A549 (cell line): Measurements from ENCODE around the gene CITED2. TPM values are rescaled to one million over a fixed set of nuclear protein-coding genes. Genes with fewer than 3 reads are reported as not detected.
A peak's percentile ranks its signal among the peaks of the same experiment; 100 is the strongest.

Source experiments
- ATAC-seq, 2 experiments: fragments of 200-7000 bp in 1 of 2; fragments of >200 bp in 1 of 2; cut with Nextera tagmentation in 1 of 2; cut with Tn5 transposase in 1 of 2; 3 replicates each; pipeline versions ENCODE4 v1.8.0 to v1.9.1; 2018 to 2020; ENCODE audit warnings: mild to moderate bottlenecking in 1 of 2, moderate library complexity in 1 of 2
- CTCF ChIA-PET: fragments of 300-600 bp; sonication (Branson Sonifier 250); formaldehyde crosslinking; extraction: SDS; loops from one replicate; lab custom pipeline; 2021; ENCODE audit warnings: antibody characterized with exemption, inconsistent platforms; lab: Yijun Ruan, JAX
- POLR2A ChIA-PET: fragments of 350-600 bp; formaldehyde crosslinking; extraction: SDS; loops from one replicate; lab custom pipeline; 2021; ENCODE audit warnings: antibody characterized with exemption, inconsistent platforms; lab: Yijun Ruan, JAX
- DNase-seq, 2 experiments: peaks; one replicate each; pipeline versions ENCODE4 v3.0.0 to v3.0.0-alpha.2; 2011 to 2016; ENCODE audit warnings: low read depth in 1 of 2, low spot score in 1 of 2
- FAIRE-seq: peaks from 2 replicates; lab custom pipeline; 2011; peaks lifted over from hg19 to GRCh38; lab: Jason Lieb, UNC
- H3K27ac ChIP-seq, 2 experiments: fragments of >200 bp; sonication (Bioruptor Twin); formaldehyde crosslinking; 3 replicates each; pipeline ENCODE4 v1.5.1; 2016 to 2017
- H3K4me1 ChIP-seq: fragments of >200 bp; sonication (Bioruptor Twin); formaldehyde crosslinking; 3 replicates; pipeline ENCODE4 v1.6.1; 2016
- H3K4me2 ChIP-seq: fragments of >200 bp; sonication (Bioruptor Twin); formaldehyde crosslinking; 3 replicates; pipeline ENCODE4 v1.6.1; 2016
- H3K4me3 ChIP-seq: fragments of >200 bp; sonication (Bioruptor Twin); formaldehyde crosslinking; 3 replicates; pipeline ENCODE4 v1.5.1; 2016
- H3K9me3 ChIP-seq: fragments of >200 bp; sonication (Bioruptor Twin); formaldehyde crosslinking; 3 replicates; pipeline ENCODE4 v1.6.1; 2016
- ATOH8 ChIP-seq: fragments of 250-450 bp; sonication (Bioruptor Pico); IDR thresholded peaks from 2 replicates; pipeline ENCODE4 v1.5.0; 2020; ENCODE audit warnings: low read depth, mild to moderate bottlenecking, moderate library complexity
- BHLHE40 ChIP-seq: IDR thresholded peaks from 2 replicates; pipeline ENCODE4 v1.6.1; 2012; ENCODE audit warnings: low read depth, low read length, inconsistent platforms
- CHD2 ChIP-seq: fragments of 150-350 bp; IDR thresholded peaks from 2 replicates; pipeline ENCODE4 v1.6.1; 2014; ENCODE audit warnings: low read length; ENCODE audit not compliant: partially characterized antibody
- FOXS1 ChIP-seq: fragments of 250-450 bp; sonication (Bioruptor Pico); IDR thresholded peaks from 2 replicates; pipeline ENCODE4 v1.5.0; 2020; ENCODE audit warnings: mild to moderate bottlenecking, moderate library complexity
- GATA3 ChIP-seq: IDR thresholded peaks from 2 replicates; pipeline ENCODE4 v1.6.1; 2012; ENCODE audit warnings: borderline replicate concordance
- JUN ChIP-seq, 2 experiments: fragments of >200 bp; sonication (Bioruptor Twin); formaldehyde crosslinking; IDR thresholded peaks; 2 replicates in 1 of 2; 3 replicates in 1 of 2; pipeline ENCODE4 v1.6.1; 2016 to 2017
- JUNB ChIP-seq: fragments of >200 bp; sonication (Bioruptor Twin); formaldehyde crosslinking; IDR thresholded peaks from 2 replicates; pipeline ENCODE4 v1.6.1; 2016
- MAX ChIP-seq: IDR thresholded peaks from 2 replicates; pipeline ENCODE4 v1.6.1; 2012
- MYC ChIP-seq: IDR thresholded peaks from 2 replicates; pipeline ENCODE4 v1.6.1; 2012; ENCODE audit warnings: mild to moderate bottlenecking, inconsistent platforms, low read length, improper control_type of control experiment, borderline replicate concordance
- PHF8 ChIP-seq: fragments of 200-600 bp; sonication (generic); IDR thresholded peaks from 2 replicates; pipeline ENCODE4 v1.6.1; 2016; ENCODE audit warnings: low read depth, mild to moderate bottlenecking, antibody characterized with exemption, moderate library complexity, borderline replicate concordance
- POLR2A ChIP-seq: IDR thresholded peaks from 2 replicates; pipeline ENCODE4 v1.6.1; 2012; ENCODE audit warnings: mild to moderate bottlenecking, low read length
- RAD21 ChIP-seq, 2 experiments: fragments of >200 bp in 1 of 2; sonication (Bioruptor Twin) in 1 of 2; formaldehyde crosslinking in 1 of 2; IDR thresholded peaks in 1 of 2; conservative IDR thresholded peaks in 1 of 2; 2 replicates in 1 of 2; 3 replicates in 1 of 2; pipeline ENCODE4 v1.6.1; 2012 to 2018; ENCODE audit warnings: inconsistent platforms in 1 of 2
- REST ChIP-seq: fragments of 200-600 bp; sonication (generic); IDR thresholded peaks from 2 replicates; pipeline ENCODE4 v1.6.1; 2016; ENCODE audit warnings: antibody characterized with exemption, mild to moderate bottlenecking, moderate library complexity
- RNF2 ChIP-seq: fragments of 200-600 bp; sonication (generic); IDR thresholded peaks from 2 replicates; pipeline ENCODE4 v1.6.1; 2016; ENCODE audit warnings: low read depth, mild to moderate bottlenecking, antibody characterized with exemption, moderate library complexity, borderline replicate concordance
- SMC3 ChIP-seq: fragments of >200 bp; sonication (Bioruptor Twin); formaldehyde crosslinking; IDR thresholded peaks from 3 replicates; pipeline ENCODE4 v1.6.1; 2018; ENCODE audit warnings: inconsistent platforms
- TFCP2L1 ChIP-seq: fragments of 250-450 bp; sonication (Bioruptor Pico); IDR thresholded peaks from 2 replicates; pipeline ENCODE4 v1.5.0; 2021; ENCODE audit warnings: mild to moderate bottlenecking
- ZNF302 ChIP-seq: fragments of 250-450 bp; sonication (Bioruptor Pico); IDR thresholded peaks from 2 replicates; pipeline ENCODE4 v1.9.0; 2021; ENCODE audit warnings: inconsistent platforms, mild to moderate bottlenecking, moderate library complexity
- WGBS: methylation state at CpG from one replicate; pipeline ENCODE4 v1.1.6; 2017; ENCODE audit errors: missing lambda C conversion rate; 5-methylcytosine and 5-hydroxymethylcytosine counted together
- polyA minus RNA-seq: library from RNA; depleted of rRNA, polyadenylated mRNA; stranded (reverse); fragments of >200 nt; gene quantifications from 2 replicates; pipeline ENCODE4 v1.2.3, GENCODE V29; 2011; rRNA and poly(A)+ RNA removed
- polyA plus RNA-seq, 4 experiments: library from polyadenylated mRNA; depleted of rRNA in 3 of 4; stranded (reverse); fragments of >200 nt; fragmentation: RNase III in 1 of 4; extraction: RNeasy Plus Mini Kit Qiagen cat#74134 plus additional on column Dnase treatment in 1 of 4; gene quantifications; 2 replicates in 3 of 4; 3 replicates in 1 of 4; pipeline ENCODE4 v1.2.3, GENCODE V29; 2011 to 2017
- TF ChIP-seq, protein P1 (sequence below): IDR thresholded peaks from 2 replicates; pipeline ENCODE4 v1.6.1; 2012
- TF ChIP-seq, protein P2 (sequence below): fragments of >200 bp; sonication (Bioruptor Twin); formaldehyde crosslinking; IDR thresholded peaks from 3 replicates; pipeline ENCODE4 v1.6.1; 2016
- TF ChIP-seq, protein P3 (sequence below): IDR thresholded peaks from 2 replicates; pipeline ENCODE4 v1.6.1; 2012; ENCODE audit warnings: low read depth, borderline replicate concordance

Gene CITED2
- polyA plus RNA-seq (2011; rRNA removed) (7.1 and 9.3 TPM in 2 replicates), polyA plus RNA-seq (2017; fragmentation: RNase III; extraction: RNeasy Plus Mini Kit Qiagen cat#74134 plus additional on column Dnase treatment) (6.4 to 8.2 TPM (median 6.8 TPM) in 3 replicates), polyA minus RNA-seq (2.7 and 3.6 TPM in 2 replicates)
- polyA plus RNA-seq (2012; cell fraction: cytosol; rRNA removed) = 14.4 and 21.3 TPM in 2 replicates
- 24.4 and 38.8 TPM in 2 replicates for polyA plus RNA-seq (2012; cell fraction: nucleus; rRNA removed)

DNA sequence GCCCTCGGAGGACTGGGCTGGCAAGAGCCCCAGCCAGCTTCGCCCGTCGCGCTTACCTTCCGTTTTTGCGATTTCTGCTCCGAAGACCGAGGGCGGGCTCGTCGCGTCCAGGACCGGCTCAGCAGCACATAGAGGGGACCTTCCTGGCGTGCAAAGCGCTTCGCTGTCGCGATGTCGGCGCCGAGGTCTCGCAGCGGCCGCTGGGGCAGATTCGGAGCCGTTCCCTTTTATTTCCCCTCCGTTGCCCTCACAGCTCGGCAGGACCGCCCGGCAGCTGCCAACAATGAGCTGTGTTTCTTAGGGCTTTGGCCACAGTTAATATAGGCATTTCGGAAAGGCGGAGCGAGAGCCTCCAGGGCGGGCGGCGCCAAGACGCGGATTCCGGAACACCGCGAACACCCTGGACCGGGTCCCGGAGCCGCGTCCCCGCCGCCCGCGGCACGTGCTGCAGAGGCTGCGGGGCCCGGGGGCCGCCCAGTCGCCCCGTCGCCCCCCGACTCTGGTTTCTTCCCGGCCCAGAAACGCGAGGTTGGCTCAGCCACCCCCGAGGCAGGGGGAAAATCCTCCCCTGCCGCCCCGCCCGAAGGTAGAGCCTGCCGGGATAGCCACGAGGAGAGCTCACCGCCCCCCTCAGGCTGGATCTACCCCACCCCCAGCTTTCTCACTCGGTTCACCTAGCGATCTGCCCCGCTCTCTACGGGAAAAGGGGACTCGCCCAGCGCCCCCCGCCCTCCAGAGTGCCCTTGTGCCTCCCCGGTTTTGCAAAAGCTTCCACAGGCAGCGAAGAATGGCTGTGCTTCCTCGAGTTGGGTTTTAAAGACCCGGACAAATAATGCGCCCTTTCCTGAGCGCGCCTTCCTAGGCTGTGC lies at the start of gene CITED2:
CITED2 (minus strand) TSS at position 292 of the 869 bp plus-strand sequence. CDS start 704 bp downstream, outside the sequence.
- POLR2A ChIA-PET = interaction anchor here (0.6 to 4.3 kb wide), 43 partner anchors 10 to 1917 kb away, joined by 3 to 23 read pairs (median 5); no protein-coding TSS in a partner anchor
- ATAC-seq = peak; percentile 74 to 85

More for the DNA sequence above, at the start of gene CITED2:
- TF ChIP-seq, protein P1, sequence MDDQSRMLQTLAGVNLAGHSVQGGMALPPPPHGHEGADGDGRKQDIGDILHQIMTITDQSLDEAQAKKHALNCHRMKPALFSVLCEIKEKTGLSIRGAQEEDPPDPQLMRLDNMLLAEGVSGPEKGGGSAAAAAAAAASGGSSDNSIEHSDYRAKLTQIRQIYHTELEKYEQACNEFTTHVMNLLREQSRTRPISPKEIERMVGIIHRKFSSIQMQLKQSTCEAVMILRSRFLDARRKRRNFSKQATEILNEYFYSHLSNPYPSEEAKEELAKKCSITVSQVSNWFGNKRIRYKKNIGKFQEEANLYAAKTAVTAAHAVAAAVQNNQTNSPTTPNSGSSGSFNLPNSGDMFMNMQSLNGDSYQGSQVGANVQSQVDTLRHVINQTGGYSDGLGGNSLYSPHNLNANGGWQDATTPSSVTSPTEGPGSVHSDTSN = peak; percentile 58; the same call in 1 of the 2 replicates
- peak; percentile 38; the same call in 1 of the 2 replicates for TF ChIP-seq GATA3
- TF ChIP-seq PHF8 = peak; percentile 31; the same call in 1 of the 2 replicates
- TF ChIP-seq SMC3 = peak; percentile 31
- TF ChIP-seq CHD2 = peak; percentile 64
- peak; percentile 25 to 83; a peak in 4 of 5 replicates for TF ChIP-seq JUN (IDR thresholded peaks at IDR 0.05)
- no peak for TF ChIP-seq RNF2
- TF ChIP-seq MAX = peak; percentile 72
- no peak for TF ChIP-seq JUNB
- TF ChIP-seq TFCP2L1 = no peak
- TF ChIP-seq ATOH8 = no peak
- no peak for TF ChIP-seq FOXS1 (CRISPR knock-in tag)
- TF ChIP-seq, protein P2, sequence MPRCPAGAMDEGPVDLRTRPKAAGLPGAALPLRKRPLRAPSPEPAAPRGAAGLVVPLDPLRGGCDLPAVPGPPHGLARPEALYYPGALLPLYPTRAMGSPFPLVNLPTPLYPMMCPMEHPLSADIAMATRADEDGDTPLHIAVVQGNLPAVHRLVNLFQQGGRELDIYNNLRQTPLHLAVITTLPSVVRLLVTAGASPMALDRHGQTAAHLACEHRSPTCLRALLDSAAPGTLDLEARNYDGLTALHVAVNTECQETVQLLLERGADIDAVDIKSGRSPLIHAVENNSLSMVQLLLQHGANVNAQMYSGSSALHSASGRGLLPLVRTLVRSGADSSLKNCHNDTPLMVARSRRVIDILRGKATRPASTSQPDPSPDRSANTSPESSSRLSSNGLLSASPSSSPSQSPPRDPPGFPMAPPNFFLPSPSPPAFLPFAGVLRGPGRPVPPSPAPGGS = peak; percentile 92
- peak; percentile 98 for TF ChIP-seq POLR2A
- peak; percentile 72 for TF ChIP-seq MYC
- TF ChIP-seq, protein P3, sequence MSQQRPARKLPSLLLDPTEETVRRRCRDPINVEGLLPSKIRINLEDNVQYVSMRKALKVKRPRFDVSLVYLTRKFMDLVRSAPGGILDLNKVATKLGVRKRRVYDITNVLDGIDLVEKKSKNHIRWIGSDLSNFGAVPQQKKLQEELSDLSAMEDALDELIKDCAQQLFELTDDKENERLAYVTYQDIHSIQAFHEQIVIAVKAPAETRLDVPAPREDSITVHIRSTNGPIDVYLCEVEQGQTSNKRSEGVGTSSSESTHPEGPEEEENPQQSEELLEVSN = peak; percentile 56; the same call in 1 of the 2 replicates
- TF ChIP-seq ZNF302 (CRISPR knock-in tag) = no peak
- peak; percentile 74 for TF ChIP-seq BHLHE40
- TF ChIP-seq RAD21 (conservative IDR thresholded peaks at IDR 0.05 in 1 of 2, IDR thresholded peaks at IDR 0.05 in 1 of 2) = peak; percentile 17 to 39; a peak in 2 of 5 replicates
- peak; percentile 64 for TF ChIP-seq REST
- peaks cover 47% of the 10 kb centered on the region for H3K4me1 ChIP-seq
- FAIRE-seq = no peak
- H3K4me3 ChIP-seq = peak within 1 kb of the TSS; percentile 83
- peak within 1 kb of the TSS; percentile 81 for H3K4me2 ChIP-seq
- under 1% methylated on average over 31 of the region's 82 CpGs for WGBS
- CTCF ChIA-PET = interaction anchor here (0.6 to 1.6 kb wide), 10 partner anchors 10 to 1547 kb away, joined by 3 to 5 read pairs (median 3); no protein-coding TSS in a partner anchor
- no peaks in the 10 kb centered on the region for H3K9me3 ChIP-seq
- peak; percentile 49 to 92 for DNase-seq
- H3K27ac ChIP-seq = peak within 1 kb of the TSS; percentile 95 to 100
